Upper lobe of left lung (tissue), 4 donors: ENCODE measurements around the gene ADAM22.

Source experiments
- POLR2A ChIP-seq, 4 donors: fragments of 450-650 bp; IDR thresholded peaks; one replicate each; pipeline ENCODE4 v1.5.1; 2016 to 2017; ENCODE audit warnings: antibody characterized with exemption in 4 of 4, mild to moderate bottlenecking in 2 of 4
- POLR2AphosphoS5 ChIP-seq, 2 donors: sonication (generic); formaldehyde crosslinking; IDR thresholded peaks; one replicate each; pipeline ENCODE4 v1.5.1; 2017; ENCODE audit warnings: antibody characterized with exemption in 2 of 2
- TF ChIP-seq, protein P1 (sequence below), 6 experiments: fragments of 450-650 bp in 4 of 6; fragments of 200-600 bp in 2 of 6; sonication (generic) in 2 of 6; IDR thresholded peaks; one replicate each; pipeline ENCODE4 v1.5.1; 2016 to 2019; ENCODE audit warnings: antibody characterized with exemption in 6 of 6

DNA sequence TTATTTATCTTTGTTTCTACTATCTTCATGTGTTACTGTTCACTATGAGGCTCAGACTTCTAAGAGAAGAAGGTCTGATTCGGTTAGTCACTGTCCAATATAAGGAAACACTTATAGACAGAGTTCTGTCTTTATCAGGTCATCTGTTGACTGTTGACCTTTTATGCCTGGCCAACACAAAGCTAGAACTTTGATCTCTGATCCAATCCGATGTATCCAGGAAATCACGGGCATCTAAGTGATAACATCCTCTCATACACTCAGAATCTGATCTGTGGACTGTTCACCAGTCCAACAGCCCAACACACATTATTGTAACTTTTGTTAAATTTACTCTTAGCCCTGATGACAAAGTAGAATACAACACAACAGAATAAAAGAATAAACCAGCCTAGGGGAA, 171.2 kb downstream of the ADAM22 start:
- TF ChIP-seq, protein P1, sequence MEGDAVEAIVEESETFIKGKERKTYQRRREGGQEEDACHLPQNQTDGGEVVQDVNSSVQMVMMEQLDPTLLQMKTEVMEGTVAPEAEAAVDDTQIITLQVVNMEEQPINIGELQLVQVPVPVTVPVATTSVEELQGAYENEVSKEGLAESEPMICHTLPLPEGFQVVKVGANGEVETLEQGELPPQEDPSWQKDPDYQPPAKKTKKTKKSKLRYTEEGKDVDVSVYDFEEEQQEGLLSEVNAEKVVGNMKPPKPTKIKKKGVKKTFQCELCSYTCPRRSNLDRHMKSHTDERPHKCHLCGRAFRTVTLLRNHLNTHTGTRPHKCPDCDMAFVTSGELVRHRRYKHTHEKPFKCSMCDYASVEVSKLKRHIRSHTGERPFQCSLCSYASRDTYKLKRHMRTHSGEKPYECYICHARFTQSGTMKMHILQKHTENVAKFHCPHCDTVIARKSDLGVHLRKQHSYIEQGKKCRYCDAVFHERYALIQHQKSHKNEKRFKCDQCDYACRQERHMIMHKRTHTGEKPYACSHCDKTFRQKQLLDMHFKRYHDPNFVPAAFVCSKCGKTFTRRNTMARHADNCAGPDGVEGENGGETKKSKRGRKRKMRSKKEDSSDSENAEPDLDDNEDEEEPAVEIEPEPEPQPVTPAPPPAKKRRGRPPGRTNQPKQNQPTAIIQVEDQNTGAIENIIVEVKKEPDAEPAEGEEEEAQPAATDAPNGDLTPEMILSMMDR (IDR thresholded peaks at IDR 0.05): no peak
- TF ChIP-seq POLR2A (IDR thresholded peaks at IDR 0.05) (no peak), POLR2AphosphoS5 (IDR thresholded peaks at IDR 0.05) (no peak)
